Mesendoderm (in vitro differentiated cells): ENCODE data around the gene ZBTB22.
A peak's percentile ranks its signal among the peaks of the same experiment; 100 is the strongest.

ENCODE experiments used
- DNase-seq: peaks from one replicate; pipeline ENCODE4 v3.0.0; 2013
- H2AK5ac ChIP-seq: 2 replicates; pipeline ENCODE4 v1.6.1; 2013; ENCODE audit warnings: low read length, inconsistent platforms
- H2BK120ac ChIP-seq: 2 replicates; pipeline ENCODE4 v1.6.1; 2013; ENCODE audit warnings: low read depth, mild to moderate bottlenecking, low read length, moderate library complexity, mixed read lengths
- H2BK15ac ChIP-seq: replicated peaks from 2 replicates; pipeline ENCODE4 v1.6.1; 2013; ENCODE audit warnings: low read depth, mild to moderate bottlenecking, moderate library complexity
- H2BK5ac ChIP-seq: 2 replicates; pipeline ENCODE4 v1.6.1; 2013; ENCODE audit warnings: low read length, inconsistent platforms
- H3K18ac ChIP-seq: 2 replicates; pipeline ENCODE4 v1.6.1; 2013; ENCODE audit warnings: mild to moderate bottlenecking, low read length, mixed read lengths
- H3K23ac ChIP-seq: one replicate; pipeline ENCODE4 v1.6.1; 2013; ENCODE audit warnings: low read length
- H3K27ac ChIP-seq: 2 replicates; pipeline ENCODE4 v1.5.1; 2013; ENCODE audit warnings: low read depth, mild to moderate bottlenecking, inconsistent platforms, low read length, moderate library complexity
- H3K27me3 ChIP-seq: 2 replicates; pipeline ENCODE4 v1.6.1; 2013; ENCODE audit warnings: low read length, control low read depth, mild to moderate bottlenecking, inconsistent platforms; ENCODE audit not compliant: insufficient read depth, poor library complexity
- H3K36me3 ChIP-seq: 2 replicates; pipeline ENCODE4 v1.6.1; 2013; ENCODE audit warnings: low read length, inconsistent platforms; ENCODE audit not compliant: control insufficient read depth, insufficient read depth
- H3K4ac ChIP-seq: one replicate; pipeline ENCODE4 v1.6.1; 2013; ENCODE audit warnings: low read depth, mild to moderate bottlenecking, low read length, moderate library complexity
- H3K4me1 ChIP-seq: 2 replicates; pipeline ENCODE4 v1.6.1; 2013; ENCODE audit warnings: low read depth, low read length, inconsistent platforms; ENCODE audit not compliant: control insufficient read depth
- H3K4me2 ChIP-seq: 2 replicates; pipeline ENCODE4 v1.6.1; 2013; ENCODE audit warnings: low read length
- H3K4me3 ChIP-seq: 2 replicates; pipeline ENCODE4 v1.5.1; 2013; ENCODE audit warnings: mild to moderate bottlenecking, low read length
- H3K56ac ChIP-seq: one replicate; pipeline ENCODE4 v1.6.1; 2013; ENCODE audit warnings: low read length
- H3K79me1 ChIP-seq: 2 replicates; pipeline ENCODE4 v1.6.1; 2013; ENCODE audit warnings: low read length, inconsistent platforms
- H3K79me2 ChIP-seq: 2 replicates; pipeline ENCODE4 v1.6.1; 2013; ENCODE audit warnings: mild to moderate bottlenecking, low read length; ENCODE audit not compliant: control insufficient read depth, insufficient read depth
- H3K9ac ChIP-seq: 2 replicates; pipeline ENCODE4 v1.6.1; 2013; ENCODE audit warnings: low read length, inconsistent platforms
- H4K5ac ChIP-seq: one replicate; pipeline ENCODE4 v1.6.1; 2013; ENCODE audit warnings: low read length
- H4K8ac ChIP-seq: one replicate; pipeline ENCODE4 v1.6.1; 2013; ENCODE audit warnings: low read depth, mild to moderate bottlenecking, control low read depth, low read length, moderate library complexity
- WGBS: extraction: QIAGEN DNeasy Blood & Tissue Kit; methylation state at CpG from one replicate; pipeline ENCODE4 v1.1.7; 2013; ENCODE audit warnings: low lambda C conversion rate, missing lambda C conversion rate; ENCODE audit not compliant: insufficient coverage; ENCODE audit errors: extremely low coverage; 5-methylcytosine and 5-hydroxymethylcytosine counted together

Gene ZBTB22

DNA sequence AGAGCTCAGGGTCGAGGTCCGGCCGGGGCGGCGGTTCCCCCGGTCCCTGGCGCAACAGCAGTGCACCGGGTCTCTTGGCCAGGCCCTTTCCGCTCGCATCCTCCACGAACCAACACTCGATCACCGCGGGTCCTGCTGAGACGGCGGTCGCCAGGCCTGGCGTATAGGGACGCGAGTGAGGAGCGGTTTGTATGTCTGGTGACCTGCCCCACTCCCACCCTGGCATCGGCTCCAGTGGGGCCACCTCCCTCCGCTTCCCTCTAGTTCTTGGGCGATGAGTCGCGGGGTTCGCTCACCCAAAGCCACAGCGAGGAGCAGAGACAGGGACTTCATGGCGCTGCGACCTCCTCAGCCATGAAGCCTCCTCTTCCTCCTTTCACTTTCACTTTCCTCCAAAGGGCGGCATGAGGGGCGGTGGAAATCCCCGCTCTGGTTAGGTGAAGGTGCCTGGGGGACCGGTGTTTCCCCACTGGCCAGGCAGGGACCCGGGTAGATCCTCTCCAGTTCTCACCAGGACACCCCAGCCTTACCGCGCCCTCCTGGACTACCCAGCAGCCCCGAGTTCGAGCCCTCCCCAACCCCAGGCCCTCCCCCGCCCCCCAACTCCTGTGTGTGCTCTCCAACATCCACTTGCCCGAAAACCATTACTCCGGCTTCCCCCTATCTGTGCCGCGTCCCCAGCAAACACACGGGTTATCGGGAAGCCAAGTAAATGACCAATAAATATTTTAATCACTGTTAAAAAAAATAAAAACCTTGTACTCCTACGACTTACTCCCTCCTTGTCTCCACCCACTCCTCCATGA, 3.6 kb downstream of the ZBTB22 start, which contains the start of gene TAPBP:
Gene TAPBP (minus strand): TSS at position 370 of the 806 bp plus-strand sequence. CDS start 37 bp downstream, at position 333.
- Histone ChIP-seq H3K4me2 (peak within 1 kb of the TSS; percentile 63), H3K79me1 (no peaks in the 10 kb centered on the region), H2BK15ac (no peak within 1 kb of the TSS), H2AK5ac (no peak within 1 kb of the TSS), H3K4ac (no peak within 1 kb of the TSS), H3K27me3 (no peaks in the 10 kb centered on the region), H3K9ac (peak within 1 kb of the TSS; percentile 62), H4K8ac (no peak within 1 kb of the TSS), H3K4me1 (peaks cover 2% of the 10 kb centered on the region), H4K5ac (no peak within 1 kb of the TSS), H3K56ac (peak within 1 kb of the TSS; percentile 91), H3K18ac (peak within 1 kb of the TSS; percentile 1), H3K79me2 (no peaks in the 10 kb centered on the region), H3K4me3 (peak within 1 kb of the TSS; percentile 35), H2BK5ac (no peak within 1 kb of the TSS), H3K23ac (peak within 1 kb of the TSS; percentile 7), H2BK120ac (no peak within 1 kb of the TSS), H3K36me3 (no peaks in the 10 kb centered on the region), H3K27ac (no peak within 1 kb of the TSS)
- WGBS, result no CpG with 5 or more reads among the region's 47 CpGs
- peak; percentile 55 for DNase-seq

DNA sequence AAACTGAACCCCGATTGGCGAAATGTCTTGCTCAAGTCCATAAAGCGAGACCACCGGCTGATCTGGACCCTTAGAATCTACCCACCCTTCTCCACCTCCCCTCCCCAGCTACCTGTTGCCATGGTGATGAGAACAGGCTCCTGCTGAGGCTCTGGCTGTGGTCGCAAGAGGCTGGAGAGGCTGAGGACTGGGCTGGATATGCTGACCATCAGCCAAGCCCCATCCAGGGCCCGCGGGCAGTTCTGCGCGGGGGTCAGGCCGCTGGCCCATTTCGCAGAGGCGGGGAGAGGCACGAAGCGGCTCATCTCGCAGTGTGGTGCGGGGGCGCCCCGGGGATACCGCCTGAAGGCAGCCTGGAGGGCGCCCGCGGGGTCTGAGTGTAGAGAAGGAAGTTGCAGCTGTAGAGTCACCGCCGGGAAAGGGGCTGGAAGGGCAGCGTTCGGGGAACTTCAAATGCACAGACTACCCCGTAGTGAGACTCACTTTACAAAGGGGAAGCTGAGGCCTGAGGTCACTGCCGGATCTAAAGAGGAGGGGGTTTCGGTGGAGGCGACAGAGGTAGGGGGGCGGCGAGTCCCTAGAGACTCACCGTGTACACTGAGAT, 4.3 kb downstream of the ZBTB22 start:
- H3K4me1 ChIP-seq, result peaks cover 2% of the 10 kb centered on the region
- no peak overlapping the region for H2BK15ac ChIP-seq
- no peaks in the 10 kb centered on the region for H3K36me3 ChIP-seq
- no peak overlapping the region for H2BK120ac ChIP-seq
- no peaks in the 10 kb centered on the region for H3K79me1 ChIP-seq
- DNase-seq, result peak; percentile 75
- H3K27me3 ChIP-seq, result no peaks in the 10 kb centered on the region
- no peak overlapping the region for H3K4ac ChIP-seq
- peak overlapping the region; percentile 35 for H3K4me3 ChIP-seq
- H3K4me2 ChIP-seq, result peak overlapping the region; percentile 63
- H3K56ac ChIP-seq, result peak overlapping the region; percentile 91
- WGBS, result no CpG with 5 or more reads among the region's 33 CpGs
- no peaks in the 10 kb centered on the region for H3K79me2 ChIP-seq
- H3K27ac ChIP-seq, result no peak overlapping the region
- H4K5ac ChIP-seq, result no peak overlapping the region
- H2AK5ac ChIP-seq, result no peak overlapping the region
- H3K9ac ChIP-seq, result peak overlapping the region; percentile 62
- no peak overlapping the region for H4K8ac ChIP-seq
- peak overlapping the region; percentile 1 for H3K18ac ChIP-seq
- no peak overlapping the region for H2BK5ac ChIP-seq
- peak overlapping the region; percentile 7 for H3K23ac ChIP-seq

DNA sequence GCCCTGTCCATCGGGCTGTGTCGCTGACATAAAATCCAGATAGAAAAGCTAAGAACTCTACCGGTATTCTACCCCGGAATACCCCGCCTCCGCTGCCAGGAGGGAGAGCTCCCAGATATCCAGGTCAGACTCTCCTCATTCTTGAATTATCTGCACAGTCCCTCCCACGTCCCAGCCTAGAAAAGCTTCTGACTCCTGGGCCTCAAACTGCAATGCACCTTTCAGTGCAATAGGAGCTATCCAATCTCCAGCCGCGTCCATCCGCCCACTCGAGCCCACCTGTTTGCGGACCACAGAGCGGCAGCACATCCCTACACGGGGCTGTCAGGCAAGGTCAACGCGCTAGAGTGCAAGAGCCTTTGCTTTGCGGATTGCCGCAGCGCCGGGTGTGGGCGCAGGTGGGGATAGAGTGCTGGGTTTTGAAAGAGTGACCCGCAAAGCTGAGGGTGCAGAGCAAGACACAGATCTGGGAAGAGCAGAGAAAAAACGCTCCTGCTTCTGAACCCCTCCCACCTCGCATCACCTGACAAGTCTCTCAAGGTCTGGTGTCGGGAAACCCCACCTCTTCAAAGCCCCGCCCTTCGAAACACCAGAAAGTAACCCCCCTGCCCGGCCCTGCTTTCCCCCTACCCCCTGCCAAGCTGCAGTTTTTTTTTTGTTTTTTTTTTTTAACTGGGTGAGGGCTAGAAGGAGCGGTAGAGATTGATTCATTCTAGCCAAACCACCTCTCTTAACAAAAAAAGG, 5.0 kb downstream of the ZBTB22 start:
- no CpG with 5 or more reads among the region's 29 CpGs for WGBS
- H3K27me3 ChIP-seq, result no peaks in the 10 kb centered on the region
- H4K8ac ChIP-seq, result no peak overlapping the region
- no peak overlapping the region for H4K5ac ChIP-seq
- no peak overlapping the region for H2BK15ac ChIP-seq
- H3K56ac ChIP-seq, result peak overlapping the region; percentile 91
- H3K79me1 ChIP-seq, result no peaks in the 10 kb centered on the region
- no peak overlapping the region for H2BK120ac ChIP-seq
- no peaks in the 10 kb centered on the region for H3K36me3 ChIP-seq
- peaks cover 2% of the 10 kb centered on the region for H3K4me1 ChIP-seq
- no peak overlapping the region for H3K4ac ChIP-seq
- H3K9ac ChIP-seq, result peak overlapping the region; percentile 62
- H2BK5ac ChIP-seq, result no peak overlapping the region
- peak overlapping the region; percentile 88 for H3K4me2 ChIP-seq
- no peaks in the 10 kb centered on the region for H3K79me2 ChIP-seq
- peak overlapping the region; percentile 1 for H3K18ac ChIP-seq
- no peak overlapping the region for H3K27ac ChIP-seq
- H3K23ac ChIP-seq, result no peak overlapping the region
- peak overlapping the region; percentile 32 for H3K4me3 ChIP-seq
- DNase-seq, result peak; percentile 95
- no peak overlapping the region for H2AK5ac ChIP-seq

DNA sequence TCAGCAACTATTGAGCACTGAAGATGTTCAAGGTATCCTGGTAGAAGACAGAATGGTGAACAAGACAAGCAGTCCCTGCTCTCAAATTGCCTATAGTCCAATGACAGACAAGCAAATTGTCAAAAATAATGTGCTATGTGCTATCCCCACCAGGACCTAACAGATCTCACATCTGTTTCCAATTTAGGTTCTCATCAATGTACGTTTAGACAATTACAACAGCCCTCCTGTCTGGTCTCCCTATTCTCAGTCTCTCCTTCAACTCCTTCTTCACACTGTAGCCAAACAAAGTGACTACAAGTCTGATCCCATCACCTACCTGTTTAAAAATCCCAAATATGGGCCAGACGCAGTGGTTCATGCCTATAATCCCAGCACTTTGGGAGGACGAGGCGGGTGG, 11.2 kb downstream of the ZBTB22 start:
- Histone ChIP-seq H3K27me3 (no peaks in the 10 kb centered on the region), H3K79me1 (peaks cover 3% of the 10 kb centered on the region), H3K4me2 (no peak overlapping the region), H3K18ac (no peak overlapping the region), H3K56ac (no peak overlapping the region), H2AK5ac (no peak overlapping the region), H2BK5ac (no peak overlapping the region), H3K79me2 (peaks cover 3% of the 10 kb centered on the region), H3K4me1 (no peaks in the 10 kb centered on the region), H2BK15ac (no peak overlapping the region), H3K27ac (no peak overlapping the region), H3K4me3 (no peak overlapping the region), H3K4ac (no peak overlapping the region), H4K5ac (no peak overlapping the region), H4K8ac (no peak overlapping the region), H2BK120ac (no peak overlapping the region), H3K9ac (no peak overlapping the region), H3K23ac (no peak overlapping the region), H3K36me3 (no peaks in the 10 kb centered on the region)
- DNase-seq, result no peak
- WGBS, result no CpG with 5 or more reads among the region's 4 CpGs

DNA sequence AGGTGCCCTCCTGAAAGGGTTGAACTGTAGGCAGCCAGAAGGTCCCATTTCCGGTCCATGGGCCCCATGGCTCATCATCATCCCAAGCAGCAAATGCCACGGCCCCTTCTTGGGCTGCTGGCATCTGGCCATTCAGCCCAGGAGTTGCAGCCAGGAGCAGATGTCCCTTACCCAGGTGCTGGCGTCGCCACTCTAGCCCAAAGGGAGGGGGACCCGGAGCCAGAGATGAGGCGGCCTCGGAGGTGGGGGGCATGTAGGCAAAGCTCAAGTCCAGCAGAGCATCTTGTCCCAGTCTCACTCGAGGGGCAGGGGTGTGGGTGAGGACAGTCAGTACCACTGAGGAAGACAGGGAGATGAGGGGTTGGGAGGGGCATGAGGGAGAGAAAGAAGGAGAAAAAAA, 12.5 kb downstream of the ZBTB22 start:
- H4K5ac ChIP-seq, result no peak overlapping the region
- no peak overlapping the region for H3K9ac ChIP-seq
- H3K4me2 ChIP-seq, result no peak overlapping the region
- peaks cover 4% of the 10 kb centered on the region for H3K79me2 ChIP-seq
- no peak overlapping the region for H3K4me3 ChIP-seq
- no peak overlapping the region for H3K23ac ChIP-seq
- no peak overlapping the region for H3K18ac ChIP-seq
- H3K4ac ChIP-seq, result no peak overlapping the region
- no peak for DNase-seq
- H3K4me1 ChIP-seq, result no peaks in the 10 kb centered on the region
- no peak overlapping the region for H3K27ac ChIP-seq
- peaks cover 3% of the 10 kb centered on the region for H3K79me1 ChIP-seq
- H3K27me3 ChIP-seq, result no peaks in the 10 kb centered on the region
- WGBS, result no CpG with 5 or more reads among the region's 8 CpGs
- no peak overlapping the region for H4K8ac ChIP-seq
- H2BK120ac ChIP-seq, result no peak overlapping the region
- H2AK5ac ChIP-seq, result no peak overlapping the region
- H2BK5ac ChIP-seq, result no peak overlapping the region
- H3K56ac ChIP-seq, result no peak overlapping the region
- no peak overlapping the region for H2BK15ac ChIP-seq
- H3K36me3 ChIP-seq, result no peaks in the 10 kb centered on the region
